ENCODE measurements around the gene PCED1B. TPM values are rescaled to one million over a fixed set of nuclear protein-coding genes. Genes with fewer than 3 reads are reported as not detected.

Gene PCED1B
- total RNA-seq, 1 donor from 2014 or later = 4.8 TPM

DNA sequence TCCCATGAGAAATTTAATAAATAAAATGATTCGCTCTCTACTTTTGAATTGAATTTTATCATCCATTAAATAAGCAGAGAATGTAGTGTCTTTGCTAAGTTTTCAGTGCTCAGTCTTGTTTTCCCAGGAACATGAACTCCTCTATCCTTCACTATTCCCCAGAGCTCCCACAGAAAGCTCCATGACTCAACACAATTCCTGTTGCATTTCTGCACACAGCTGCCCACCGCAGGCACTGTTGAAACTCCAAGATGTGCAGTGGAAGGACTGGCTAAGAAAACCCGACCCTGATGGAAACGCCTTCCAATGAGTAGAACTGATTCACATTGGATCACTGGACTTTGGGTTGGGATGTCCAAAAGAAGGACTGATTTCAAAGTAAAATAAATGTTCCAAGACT, 202.8 kb downstream of the PCED1B start:
- no peaks in the 10 kb centered on the region for H3K27me3 ChIP-seq (ENCODE audit: control insufficient read depth, insufficient read depth, low read length)
- no peaks in the 10 kb centered on the region for H3K36me3 ChIP-seq (ENCODE audit: control insufficient read depth, insufficient read depth, low read length)
- no peak for DNase-seq (ENCODE audit: low read depth)
- H3K4me3 ChIP-seq (ENCODE audit: low read depth, low read length) = no peak overlapping the region
- TF ChIP-seq, protein P1, sequence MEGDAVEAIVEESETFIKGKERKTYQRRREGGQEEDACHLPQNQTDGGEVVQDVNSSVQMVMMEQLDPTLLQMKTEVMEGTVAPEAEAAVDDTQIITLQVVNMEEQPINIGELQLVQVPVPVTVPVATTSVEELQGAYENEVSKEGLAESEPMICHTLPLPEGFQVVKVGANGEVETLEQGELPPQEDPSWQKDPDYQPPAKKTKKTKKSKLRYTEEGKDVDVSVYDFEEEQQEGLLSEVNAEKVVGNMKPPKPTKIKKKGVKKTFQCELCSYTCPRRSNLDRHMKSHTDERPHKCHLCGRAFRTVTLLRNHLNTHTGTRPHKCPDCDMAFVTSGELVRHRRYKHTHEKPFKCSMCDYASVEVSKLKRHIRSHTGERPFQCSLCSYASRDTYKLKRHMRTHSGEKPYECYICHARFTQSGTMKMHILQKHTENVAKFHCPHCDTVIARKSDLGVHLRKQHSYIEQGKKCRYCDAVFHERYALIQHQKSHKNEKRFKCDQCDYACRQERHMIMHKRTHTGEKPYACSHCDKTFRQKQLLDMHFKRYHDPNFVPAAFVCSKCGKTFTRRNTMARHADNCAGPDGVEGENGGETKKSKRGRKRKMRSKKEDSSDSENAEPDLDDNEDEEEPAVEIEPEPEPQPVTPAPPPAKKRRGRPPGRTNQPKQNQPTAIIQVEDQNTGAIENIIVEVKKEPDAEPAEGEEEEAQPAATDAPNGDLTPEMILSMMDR (IDR thresholded peaks at IDR 0.05; ENCODE audit: insufficient read depth, low read length, poor library complexity, severe bottlenecking) = no peak

Other genes with a start within 250 kb of the PCED1B start
- gene AMIGO2, start 338 bp downstream of the PCED1B start, total RNA-seq = 271 and 284 TPM in 2 replicates

Data from kidney epithelial cell (primary cell).